Measurements from ENCODE around the gene GOLGA6A. TPM values are rescaled to one million over a fixed set of nuclear protein-coding genes. Genes with fewer than 3 reads are reported as not detected.

Gene GOLGA6A
- total and polyA plus RNA-seq, 8 donors = not detected

DNA sequence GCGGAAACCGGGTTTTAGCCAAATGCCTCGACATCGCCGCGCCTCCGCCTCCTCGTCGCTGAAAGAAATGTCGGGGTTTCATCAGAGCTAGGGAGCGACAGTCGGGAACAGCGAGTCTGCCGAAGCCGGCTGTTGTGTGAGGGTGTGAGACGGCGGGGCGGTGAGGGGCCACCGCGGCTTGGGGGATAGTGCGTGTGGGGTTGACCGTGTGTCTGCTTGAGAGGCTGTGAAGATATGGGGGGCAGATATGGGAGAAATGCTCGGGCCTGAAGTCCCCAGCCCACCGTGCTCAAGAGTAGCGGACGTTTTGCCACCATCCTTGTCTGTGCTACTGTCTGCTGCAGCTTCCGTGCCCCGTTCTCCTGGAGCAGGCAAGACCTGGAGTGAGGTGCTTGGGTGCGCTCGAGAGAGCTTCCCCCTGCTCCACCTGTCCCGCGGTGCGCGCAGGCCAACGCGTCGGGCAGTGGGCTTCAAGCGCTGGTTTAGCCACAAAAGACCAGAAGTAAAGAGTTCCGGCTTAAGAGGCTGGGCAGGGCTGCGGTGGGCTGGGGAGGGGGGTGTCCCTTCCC lies 47.3 kb upstream of the GOLGA6A start:
- peaks cover 0 to 10% (median 4%) of the 10 kb centered on the region in 3 donors for H3K4me1 ChIP-seq
- TF ChIP-seq, protein P1, sequence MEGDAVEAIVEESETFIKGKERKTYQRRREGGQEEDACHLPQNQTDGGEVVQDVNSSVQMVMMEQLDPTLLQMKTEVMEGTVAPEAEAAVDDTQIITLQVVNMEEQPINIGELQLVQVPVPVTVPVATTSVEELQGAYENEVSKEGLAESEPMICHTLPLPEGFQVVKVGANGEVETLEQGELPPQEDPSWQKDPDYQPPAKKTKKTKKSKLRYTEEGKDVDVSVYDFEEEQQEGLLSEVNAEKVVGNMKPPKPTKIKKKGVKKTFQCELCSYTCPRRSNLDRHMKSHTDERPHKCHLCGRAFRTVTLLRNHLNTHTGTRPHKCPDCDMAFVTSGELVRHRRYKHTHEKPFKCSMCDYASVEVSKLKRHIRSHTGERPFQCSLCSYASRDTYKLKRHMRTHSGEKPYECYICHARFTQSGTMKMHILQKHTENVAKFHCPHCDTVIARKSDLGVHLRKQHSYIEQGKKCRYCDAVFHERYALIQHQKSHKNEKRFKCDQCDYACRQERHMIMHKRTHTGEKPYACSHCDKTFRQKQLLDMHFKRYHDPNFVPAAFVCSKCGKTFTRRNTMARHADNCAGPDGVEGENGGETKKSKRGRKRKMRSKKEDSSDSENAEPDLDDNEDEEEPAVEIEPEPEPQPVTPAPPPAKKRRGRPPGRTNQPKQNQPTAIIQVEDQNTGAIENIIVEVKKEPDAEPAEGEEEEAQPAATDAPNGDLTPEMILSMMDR (IDR thresholded peaks at IDR 0.05) = no peak
- WGBS, 2 donors = 2% methylated on average over 40 of the region's 40 CpGs

DNA sequence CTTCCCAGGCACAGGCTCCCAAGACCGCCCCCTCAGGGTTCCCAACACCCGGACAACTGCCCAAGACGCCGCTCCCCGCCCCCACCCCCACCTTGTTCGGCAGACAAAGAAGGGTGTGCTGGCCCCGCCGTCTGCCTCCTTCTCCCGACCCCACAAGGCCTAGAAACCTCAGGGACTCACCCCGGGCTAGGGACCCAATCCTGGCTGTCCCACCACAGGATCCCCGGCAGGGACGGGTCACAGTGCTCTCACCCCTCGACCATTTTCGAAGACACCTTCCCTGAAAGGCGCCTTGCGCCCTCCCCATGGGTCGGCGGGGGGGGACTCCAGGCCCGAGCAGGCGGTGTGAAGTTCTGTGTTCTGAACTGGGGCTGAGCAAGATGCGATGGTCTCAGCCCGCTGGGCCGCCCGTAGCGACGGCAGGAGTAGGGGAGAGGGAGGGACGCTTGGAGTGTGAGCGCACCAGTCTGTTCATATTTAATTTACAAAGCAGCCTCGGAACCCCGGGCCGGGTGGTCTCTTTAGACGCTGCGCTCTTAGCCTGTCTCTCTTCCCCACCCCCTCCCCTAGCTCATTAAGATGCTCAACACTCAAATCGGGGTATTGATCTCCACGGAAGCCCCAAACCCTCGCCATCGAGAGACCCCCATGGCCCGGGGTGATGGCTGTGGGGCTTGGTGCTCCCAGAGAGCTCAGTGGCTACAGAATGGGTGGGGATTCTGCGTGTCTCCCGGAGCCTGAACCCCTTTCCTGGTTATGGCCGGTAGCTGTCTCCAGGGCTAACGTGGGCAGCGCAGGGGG lies 46.6 kb upstream of the GOLGA6A start:
- H3K27ac ChIP-seq = no peak overlapping the region
- H3K27me3 ChIP-seq = peaks cover 0 to 36% (median 4%) of the 10 kb centered on the region in 4 donors
- no peak overlapping the region for H3K4me3 ChIP-seq
- no peaks in the 10 kb centered on the region for H3K9me3 ChIP-seq
- H3K4me1 ChIP-seq = peaks cover 0 to 8% (median 4%) of the 10 kb centered on the region in 3 donors
- TF ChIP-seq, protein P1 (IDR thresholded peaks at IDR 0.05) = no peak
- peak in 1 of 6 donors; percentile 57 for DNase-seq
- no peaks in the 10 kb centered on the region for H3K36me3 ChIP-seq
- WGBS, 2 donors = 3 to 5% methylated on average over 42 to 43 of the region's 43 CpGs
- no peak for FAIRE-seq
- no peak for ATAC-seq
- intact Hi-C loops (cut with DNase I) = loop anchor here in 2 of 3 donors (5.0 to 10.0 kb wide), 2 partner anchors 178 to 186 kb away; no protein-coding TSS in a partner anchor

More for the DNA sequence above, 47.3 kb upstream of the GOLGA6A start:
- Histone ChIP-seq H3K9me3 (no peaks in the 10 kb centered on the region), H3K27me3 (peaks cover 0 to 43% (median 4%) of the 10 kb centered on the region in 4 donors), H3K4me3 (no peak overlapping the region), H3K36me3 (no peaks in the 10 kb centered on the region), H3K27ac (no peak overlapping the region)
- DNase-seq (no peak), FAIRE-seq (no peak), ATAC-seq (no peak)
- intact Hi-C loops (cut with DNase I) = loop anchor here in 2 of 3 donors (5.0 to 10.0 kb wide), 2 partner anchors 178 to 185 kb away; no protein-coding TSS in a partner anchor

DNA sequence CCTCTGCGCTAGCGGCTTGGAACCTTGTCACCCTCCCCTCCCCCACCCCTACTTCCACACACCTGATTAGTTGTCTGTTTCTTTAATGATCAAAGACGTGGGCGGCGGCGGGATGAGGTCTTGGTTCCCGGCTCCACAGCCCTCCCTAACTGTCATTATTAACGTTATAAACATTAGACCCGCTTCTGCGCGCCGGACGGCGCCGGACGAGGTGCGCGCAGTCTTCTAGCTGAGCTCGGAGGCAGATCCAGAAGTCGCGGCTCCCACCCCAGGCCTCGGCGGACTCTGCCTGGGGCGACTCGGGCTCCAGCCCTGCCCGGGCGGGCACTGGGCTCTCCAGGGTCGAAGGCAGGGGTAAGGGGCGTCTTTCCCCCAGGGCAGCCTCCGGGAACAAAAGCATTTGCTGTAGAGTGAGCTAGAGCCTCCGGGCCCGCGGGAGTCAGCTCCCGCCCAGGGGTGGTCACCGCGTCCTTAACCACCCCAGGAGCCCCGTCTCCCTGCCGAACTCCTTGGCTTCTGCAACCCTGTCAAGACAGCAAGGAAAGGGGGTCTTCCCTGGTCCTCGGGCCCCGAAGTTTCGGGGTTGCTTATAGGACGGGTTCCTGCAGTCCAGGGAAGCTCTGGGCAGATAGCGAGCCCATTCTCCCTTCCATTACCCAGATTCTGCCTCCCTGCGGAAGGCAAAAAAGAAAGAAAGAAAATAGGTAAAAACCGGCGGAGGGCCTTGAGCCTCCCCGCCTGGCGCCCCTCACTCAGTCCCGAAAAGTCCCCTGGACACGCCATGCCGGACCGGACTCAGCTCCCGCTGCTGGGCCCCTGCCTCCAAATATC lies 45.8 kb upstream of the GOLGA6A start:
- Histone ChIP-seq H3K36me3 (no peaks in the 10 kb centered on the region), H3K27me3 (peaks cover 0 to 29% (median 4%) of the 10 kb centered on the region in 4 donors), H3K27ac (no peak overlapping the region), H3K4me3 (peak overlapping the region in 1 of 4 donors; percentile 36), H3K4me1 (peaks cover 0 to 7% (median 4%) of the 10 kb centered on the region in 3 donors), H3K9me3 (no peaks in the 10 kb centered on the region)
- intact Hi-C loops (cut with DNase I) = loop anchor here in 2 of 3 donors (5.0 to 10.0 kb wide), 2 partner anchors 179 to 187 kb away; no protein-coding TSS in a partner anchor
- FAIRE-seq (no peak), DNase-seq (peak in 1 of 6 donors; percentile 68), ATAC-seq (peak; percentile 25 to 51 (median 47))
- TF ChIP-seq, protein P1 (IDR thresholded peaks at IDR 0.05) = no peak
- 3 to 4% methylated on average over 48 to 53 of the region's 53 CpGs for WGBS, 2 donors

DNA sequence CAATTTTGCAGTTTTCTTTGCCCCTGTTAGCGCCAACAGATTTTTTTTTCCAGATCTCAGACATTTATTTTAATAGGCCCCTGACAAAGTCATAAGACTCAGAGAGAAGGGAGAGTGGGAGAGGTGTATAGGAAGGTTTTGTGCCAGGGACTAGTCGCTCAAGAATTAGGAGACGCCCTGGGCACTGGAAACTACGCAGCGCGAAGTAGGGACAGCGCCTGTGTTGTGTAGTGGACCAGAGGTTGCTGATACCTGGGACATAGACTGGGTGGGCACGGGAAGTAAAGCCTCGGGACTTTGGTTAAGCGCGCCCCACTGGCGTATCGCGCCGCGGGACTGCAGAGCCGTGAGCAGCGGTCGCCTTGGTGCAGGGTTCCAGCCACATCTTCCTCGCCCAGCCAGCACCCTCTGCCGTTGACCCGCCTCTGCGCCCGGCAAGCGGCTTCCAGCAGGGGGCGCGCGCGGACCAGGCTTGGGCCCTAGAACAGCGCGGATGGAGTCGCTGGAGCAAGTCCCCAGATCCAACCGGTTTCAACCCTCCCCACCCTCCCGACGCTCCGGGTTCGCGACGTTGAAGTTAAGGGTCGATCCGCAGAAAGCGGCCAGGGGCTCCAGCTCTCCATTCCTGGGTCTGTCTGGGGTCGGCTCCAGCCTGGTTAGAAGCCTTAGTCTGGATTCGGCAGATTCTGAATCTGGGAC lies 45.1 kb upstream of the GOLGA6A start:
- Histone ChIP-seq H3K4me1 (peaks cover 0 to 7% (median 4%) of the 10 kb centered on the region in 3 donors), H3K36me3 (no peaks in the 10 kb centered on the region), H3K9me3 (no peaks in the 10 kb centered on the region), H3K27ac (no peak overlapping the region), H3K27me3 (peaks cover 0 to 22% (median 4%) of the 10 kb centered on the region in 4 donors), H3K4me3 (peak overlapping the region in 1 of 4 donors; percentile 36)
- 7% methylated on average over 42 to 44 of the region's 44 CpGs for WGBS, 2 donors
- no peak for FAIRE-seq
- intact Hi-C loops (cut with DNase I) = loop anchor here in 2 of 3 donors (5.0 to 10.0 kb wide), 2 partner anchors 180 to 187 kb away; no protein-coding TSS in a partner anchor
- ATAC-seq = peak; percentile 94 to 99 (median 98)
- TF ChIP-seq, protein P1 (IDR thresholded peaks at IDR 0.05) = peak; percentile 93 to 97 (median 97)
- peak; percentile 68 to 100 (median 88) for DNase-seq
